ENCODE results near the gene STAB2. TPM values are rescaled to one million over a fixed set of nuclear protein-coding genes. Genes with fewer than 3 reads are reported as not detected.

STAB2 gene
- total RNA-seq, 8 experiments from 2014 or later = 0.21 TPM; not detected in 7

DNA sequence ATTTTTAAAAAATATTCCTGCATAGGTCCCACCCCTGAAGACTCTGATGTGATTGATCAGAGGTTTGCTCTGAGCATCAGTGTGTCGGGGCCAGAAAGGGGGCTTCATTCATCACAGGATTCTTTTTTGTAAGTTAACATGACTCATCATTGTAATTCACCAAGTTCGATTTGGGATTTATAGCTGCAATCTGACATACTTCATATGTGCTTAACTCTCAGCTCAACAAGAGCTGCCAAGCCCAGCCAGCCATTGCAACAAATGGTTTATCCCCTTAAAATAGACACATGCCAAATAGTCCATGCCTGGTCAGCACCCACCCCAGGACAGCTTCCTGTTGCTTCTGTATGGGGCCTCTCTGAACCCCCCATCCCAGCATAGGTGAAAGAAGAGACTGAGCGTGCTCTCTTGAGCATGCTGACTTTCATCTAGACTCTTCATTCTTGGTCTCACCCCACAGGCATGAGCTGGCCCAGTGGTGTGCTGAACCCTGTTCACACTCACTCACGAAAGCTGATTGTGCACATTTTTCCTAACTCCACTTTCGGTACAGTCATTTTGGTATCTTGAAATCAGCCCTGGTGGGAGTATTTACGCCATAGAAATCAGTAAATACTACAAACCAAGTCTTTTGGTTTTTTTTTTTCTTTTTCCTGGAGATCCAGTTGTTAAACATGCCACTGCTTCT lies 101.4 kb downstream of the STAB2 start:
- peak in 2 of 8 experiments; percentile 28 to 46 for ATAC-seq (replicated peaks in 6 of 8)
- H3K4me1 ChIP-seq (replicated peaks in 1 of 2) = peaks cover 0 to 2% of the 10 kb centered on the region in 2 donors
- H3K4me3 ChIP-seq = no peak overlapping the region
- WGBS, 10 experiments = 0 to 81% (median 62%) methylated on average over 1 to 5 of the region's 6 CpGs; no CpG with 5 or more reads in 3 of the 10 experiments
- H3K27ac ChIP-seq = no peak overlapping the region
- in situ Hi-C loops (cut with MboI; ENCODE audit: low pct_unique_long_range_greater_than_20kb in 2 of 9, low sequenced_read_pairs in 9 of 9, unreplicated experiment in 9 of 9) = no loop called here

DNA sequence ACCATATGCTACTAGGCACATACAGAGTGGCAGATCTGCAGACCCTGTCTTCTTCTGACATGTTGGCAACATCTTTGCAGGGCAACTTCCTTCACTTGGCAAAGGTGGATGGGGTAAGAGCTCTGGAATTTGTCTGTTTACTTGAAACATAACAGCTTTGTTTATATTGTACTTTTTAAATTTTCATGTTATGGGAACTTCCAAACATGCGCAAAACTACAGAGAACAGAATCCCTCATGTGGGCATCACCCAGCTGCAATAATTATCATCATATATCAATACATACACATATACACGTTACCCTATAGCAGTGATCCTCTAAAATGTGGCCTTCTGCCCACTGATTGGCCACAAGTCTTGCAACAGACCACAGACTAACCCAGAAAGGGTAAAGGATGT lies 103.4 kb downstream of the STAB2 start:
- no peak overlapping the region for H3K4me3 ChIP-seq
- 0 to 100% (median 70%) methylated on average over 1 to 2 of the region's 2 CpGs; no CpG with 5 or more reads in 2 of the 10 experiments for WGBS, 10 experiments
- peaks cover 0 to 2% of the 10 kb centered on the region in 2 donors for H3K4me1 ChIP-seq (replicated peaks in 1 of 2)
- ATAC-seq (replicated peaks in 6 of 8) = no peak
- in situ Hi-C loops (cut with MboI; ENCODE audit: low pct_unique_long_range_greater_than_20kb in 2 of 9, low sequenced_read_pairs in 9 of 9, unreplicated experiment in 9 of 9) = no loop called here
- no peak overlapping the region for H3K27ac ChIP-seq

DNA sequence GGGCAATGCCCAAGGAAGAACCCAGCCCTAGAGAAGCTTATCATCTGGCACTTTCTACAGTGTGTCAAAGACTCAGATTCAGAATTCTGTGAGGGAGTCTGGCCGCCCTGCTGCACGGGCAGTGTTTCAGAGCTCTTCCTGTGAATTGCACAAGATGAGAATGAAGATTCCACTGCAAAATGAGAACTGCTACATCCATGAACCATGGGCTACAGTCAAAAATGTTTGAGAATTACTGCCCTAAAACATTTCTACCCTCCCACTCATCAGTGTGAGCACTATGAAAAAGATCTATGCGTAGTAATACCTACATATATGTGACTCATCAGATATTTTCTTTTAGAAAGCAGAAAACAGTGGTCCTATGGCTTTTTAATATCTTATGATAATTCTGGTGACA lies 104.0 kb downstream of the STAB2 start:
- H3K4me1 ChIP-seq (replicated peaks in 1 of 2) = peaks cover 0 to 2% of the 10 kb centered on the region in 2 donors
- no peak overlapping the region for H3K27ac ChIP-seq
- no peak overlapping the region for H3K4me3 ChIP-seq
- in situ Hi-C loops (cut with MboI; ENCODE audit: low pct_unique_long_range_greater_than_20kb in 2 of 9, low sequenced_read_pairs in 9 of 9, unreplicated experiment in 9 of 9) = no loop called here
- WGBS, 10 experiments = 20 to 100% (median 77%) methylated on average over 1 to 3 of the region's 3 CpGs; no CpG with 5 or more reads in 3 of the 10 experiments
- ATAC-seq (replicated peaks in 6 of 8) = no peak

DNA sequence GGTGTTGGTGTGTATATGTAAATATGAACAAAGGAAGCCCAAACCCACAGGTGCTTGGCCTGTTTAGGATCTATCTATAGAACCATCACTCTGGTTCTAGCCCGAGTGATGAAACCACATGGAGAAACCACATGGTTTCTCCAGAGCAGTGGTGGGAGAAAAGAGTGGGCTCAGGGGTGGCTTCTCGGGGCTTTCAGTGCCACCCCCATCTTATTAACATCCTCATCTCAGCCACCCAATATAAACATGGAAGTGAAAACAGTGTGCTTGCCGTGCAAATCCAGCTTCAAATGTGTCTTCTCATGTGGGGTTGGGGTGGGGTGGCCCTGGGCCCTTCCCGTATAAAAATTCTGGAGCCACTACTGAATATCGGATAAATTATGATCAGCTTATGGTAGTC lies 109.0 kb downstream of the STAB2 start:
- no peak for ATAC-seq (replicated peaks in 6 of 8)
- peaks cover 0 to 2% of the 10 kb centered on the region in 2 donors for H3K4me1 ChIP-seq (replicated peaks in 1 of 2)
- in situ Hi-C loops (cut with MboI; ENCODE audit: low pct_unique_long_range_greater_than_20kb in 2 of 9, low sequenced_read_pairs in 9 of 9, unreplicated experiment in 9 of 9) = no loop called here
- H3K4me3 ChIP-seq = no peak overlapping the region
- WGBS, 10 experiments = 20 to 100% (median 68%) methylated on average over 1 to 4 of the region's 5 CpGs; no CpG with 5 or more reads in 4 of the 10 experiments
- H3K27ac ChIP-seq = no peak overlapping the region

DNA sequence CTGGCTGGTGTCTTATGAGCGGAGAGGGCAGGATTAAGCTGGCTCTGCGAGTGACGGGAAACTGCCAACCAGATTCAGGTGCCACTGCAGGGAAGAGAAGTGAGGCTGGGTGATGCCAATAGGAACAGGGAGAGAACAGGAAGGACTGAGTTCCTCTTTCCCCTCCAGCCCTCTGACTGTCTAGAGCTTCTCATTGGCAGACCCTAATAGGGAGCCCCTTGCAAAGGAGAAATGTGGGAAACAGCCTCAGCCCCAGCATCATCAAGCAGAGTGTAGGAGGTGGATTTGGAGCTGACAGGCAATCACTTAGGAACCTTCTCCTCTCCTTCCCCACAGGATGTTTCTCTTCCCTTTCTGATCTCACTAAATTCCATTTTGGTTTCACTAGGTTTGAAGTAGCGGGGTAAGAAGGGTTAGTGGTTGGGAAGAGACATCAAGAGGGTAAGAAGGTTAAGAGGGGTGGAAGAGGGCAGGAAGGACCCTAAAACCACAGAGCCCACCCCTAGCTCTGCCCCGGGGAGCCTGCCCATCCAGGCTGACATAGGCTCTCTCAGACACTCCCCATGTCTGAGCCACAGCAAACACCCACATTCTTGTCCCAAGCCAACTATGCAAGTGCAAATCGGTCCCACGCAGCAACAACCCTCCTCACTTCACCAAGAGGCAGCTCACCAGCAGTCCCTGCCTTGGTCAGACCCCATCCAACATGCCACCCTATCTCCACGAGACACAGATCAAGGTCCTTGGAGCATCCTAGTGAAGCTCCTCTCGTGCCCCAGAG lies 111.1 kb downstream of the STAB2 start:
- WGBS, 10 experiments = 0 to 81% (median 60%) methylated on average over 1 to 5 of the region's 9 CpGs; no CpG with 5 or more reads in 4 of the 10 experiments
- no peak for ATAC-seq (replicated peaks in 6 of 8)

DNA sequence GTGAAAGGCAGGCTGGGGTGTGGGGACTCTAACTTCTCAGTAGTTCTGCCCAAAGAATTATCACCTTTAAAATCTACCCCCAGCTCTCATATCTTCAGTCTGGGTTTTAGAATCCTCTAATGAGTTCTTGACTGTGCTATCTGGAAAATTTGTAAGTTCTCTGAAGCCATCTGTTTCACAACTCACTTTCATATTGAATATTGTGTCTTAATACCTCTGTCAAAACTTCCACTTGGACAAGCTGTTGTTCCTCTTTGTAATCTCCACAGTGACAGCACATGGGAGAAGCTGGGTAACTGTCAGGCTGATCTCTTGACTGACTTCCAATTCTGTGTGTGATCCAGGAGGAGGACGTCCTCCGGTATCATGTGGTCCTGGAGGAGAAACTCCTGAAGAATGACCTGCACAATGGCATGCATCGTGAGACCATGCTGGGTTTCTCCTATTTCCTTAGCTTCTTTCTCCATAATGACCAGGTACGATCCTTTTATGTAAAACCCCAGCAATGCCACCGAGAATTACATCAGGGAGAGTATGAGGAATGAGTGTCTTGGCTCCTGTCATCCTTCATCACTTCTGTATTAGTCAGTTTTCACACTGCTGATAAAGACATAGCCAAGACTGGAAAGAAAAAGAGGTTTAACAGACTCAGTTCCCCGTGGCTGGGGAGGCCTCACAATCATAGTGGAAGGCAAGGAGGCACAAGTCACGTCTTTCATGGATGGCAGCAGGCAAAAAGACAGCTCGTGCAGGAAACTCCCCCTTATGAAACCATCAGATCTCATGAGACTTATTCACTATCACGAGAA lies 111.9 kb downstream of the STAB2 start:
- in situ Hi-C loops (cut with MboI; ENCODE audit: low pct_unique_long_range_greater_than_20kb in 2 of 9, low sequenced_read_pairs in 9 of 9, unreplicated experiment in 9 of 9) = no loop called here
- Histone ChIP-seq H3K27ac (no peak overlapping the region), H3K4me3 (no peak overlapping the region), H3K4me1 (replicated peaks in 1 of 2) (no peaks in the 10 kb centered on the region)
- WGBS, 10 experiments = 0 to 92% (median 74%) methylated on average over 1 to 9 of the region's 9 CpGs; no CpG with 5 or more reads in 3 of the 10 experiments
- no peak for ATAC-seq (replicated peaks in 6 of 8)

More for the DNA sequence above, 111.1 kb downstream of the STAB2 start:
- Histone ChIP-seq H3K4me1 (replicated peaks in 1 of 2) (no peaks in the 10 kb centered on the region), H3K27ac (no peak overlapping the region), H3K4me3 (no peak overlapping the region)
- in situ Hi-C loops (cut with MboI; ENCODE audit: low pct_unique_long_range_greater_than_20kb in 2 of 9, low sequenced_read_pairs in 9 of 9, unreplicated experiment in 9 of 9) = no loop called here

DNA sequence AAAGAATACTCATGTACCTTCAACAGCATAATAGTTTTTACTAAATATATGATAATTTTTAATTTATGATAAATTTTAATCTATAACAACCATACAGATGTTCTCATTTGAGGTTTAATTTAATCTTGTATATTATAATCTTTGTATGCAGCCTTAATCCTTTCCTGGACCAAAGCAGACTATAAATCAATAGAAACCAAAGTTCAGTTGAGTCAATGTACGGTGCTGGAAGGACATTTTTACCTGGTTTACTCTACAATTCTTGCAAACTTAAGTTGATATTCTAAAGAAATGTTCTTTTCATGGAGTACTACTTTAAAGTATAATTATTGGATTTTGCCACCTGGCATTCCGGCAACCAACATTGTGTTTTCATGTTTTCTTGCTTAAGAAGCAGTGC lies 118.0 kb downstream of the STAB2 start:
- no peak overlapping the region for H3K27ac ChIP-seq
- 17 to 100% (median 75%) methylated on average over 1 to 2 of the region's 2 CpGs; no CpG with 5 or more reads in 1 of the 10 experiments for WGBS, 10 experiments
- ATAC-seq (replicated peaks in 6 of 8) = no peak
- in situ Hi-C loops (cut with MboI; ENCODE audit: low pct_unique_long_range_greater_than_20kb in 2 of 9, low sequenced_read_pairs in 9 of 9, unreplicated experiment in 9 of 9) = no loop called here
- H3K4me1 ChIP-seq (replicated peaks in 1 of 2) = no peaks in the 10 kb centered on the region
- H3K4me3 ChIP-seq = no peak overlapping the region

DNA sequence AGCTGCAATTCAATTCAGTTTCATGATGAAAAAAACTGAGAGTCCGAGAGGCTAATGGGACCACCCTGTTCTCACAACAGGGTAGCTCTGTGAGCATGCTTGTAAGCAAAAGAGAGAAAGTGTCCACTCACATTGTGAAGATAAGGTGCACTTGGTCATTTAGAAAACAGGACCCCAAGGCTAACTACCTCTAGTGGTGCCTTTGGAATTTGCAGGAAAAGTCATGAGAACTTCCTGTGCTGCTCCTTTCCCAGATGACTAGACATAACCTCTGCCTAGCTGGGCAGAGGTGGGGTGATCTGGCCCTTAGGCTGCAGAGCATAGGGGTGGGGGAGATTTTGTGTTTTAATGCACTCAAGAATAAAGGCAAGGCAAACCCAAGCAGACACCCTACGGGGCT lies 118.9 kb downstream of the STAB2 start:
- in situ Hi-C loops (cut with MboI; ENCODE audit: low pct_unique_long_range_greater_than_20kb in 2 of 9, low sequenced_read_pairs in 9 of 9, unreplicated experiment in 9 of 9) = no loop called here
- WGBS, 10 experiments = 71 to 86% (median 84%) methylated on average over 1 of the region's 2 CpGs; no CpG with 5 or more reads in 4 of the 10 experiments
- no peak for ATAC-seq (replicated peaks in 6 of 8)

DNA sequence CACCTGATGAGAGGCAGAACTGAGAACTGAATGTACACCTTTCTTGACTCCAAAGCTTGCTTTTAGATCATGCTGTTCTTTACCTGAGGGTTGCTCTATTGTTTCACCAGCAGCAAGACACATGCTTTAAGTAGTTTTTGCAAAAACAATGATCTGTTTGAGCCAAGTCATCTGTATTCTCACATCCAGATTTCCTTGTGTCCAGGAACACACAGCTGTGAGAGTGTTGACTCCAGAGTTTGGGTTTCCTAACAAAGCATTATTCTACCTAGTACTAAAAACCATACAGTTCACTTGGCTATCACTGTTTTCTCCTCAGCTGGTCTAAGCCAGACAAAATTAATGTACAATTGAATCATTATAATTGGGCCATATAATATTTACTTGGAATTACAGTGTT lies 120.4 kb downstream of the STAB2 start:
- in situ Hi-C loops (cut with MboI; ENCODE audit: low pct_unique_long_range_greater_than_20kb in 2 of 9, low sequenced_read_pairs in 9 of 9, unreplicated experiment in 9 of 9) = no loop called here
- H3K4me1 ChIP-seq (replicated peaks in 1 of 2) = no peaks in the 10 kb centered on the region
- ATAC-seq (replicated peaks in 6 of 8) = no peak
- no peak overlapping the region for H3K4me3 ChIP-seq
- no peak overlapping the region for H3K27ac ChIP-seq

More for the DNA sequence above, 118.9 kb downstream of the STAB2 start:
- H3K4me3 ChIP-seq = no peak overlapping the region
- no peaks in the 10 kb centered on the region for H3K4me1 ChIP-seq (replicated peaks in 1 of 2)
- H3K27ac ChIP-seq = no peak overlapping the region

DNA sequence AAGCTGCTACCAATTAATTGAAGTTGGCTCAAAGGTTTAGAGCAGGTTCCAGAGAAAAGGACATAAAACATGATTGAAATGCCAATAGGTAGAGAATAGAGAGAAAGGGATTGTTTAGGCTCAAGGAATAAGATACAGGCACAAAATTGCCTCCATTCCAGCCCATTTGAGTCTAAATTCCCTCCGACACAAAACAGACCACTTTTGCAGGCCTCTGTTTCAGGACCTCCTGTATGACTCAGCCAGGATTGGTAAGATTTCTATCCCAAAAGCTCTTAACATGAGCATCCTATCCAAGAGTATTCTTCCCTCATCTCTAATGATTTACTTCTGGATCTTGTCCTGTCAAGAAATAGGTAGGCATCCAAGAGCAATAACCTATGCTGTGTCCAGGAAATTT lies 123.5 kb downstream of the STAB2 start:
- in situ Hi-C loops (cut with MboI; ENCODE audit: low pct_unique_long_range_greater_than_20kb in 2 of 9, low sequenced_read_pairs in 9 of 9, unreplicated experiment in 9 of 9) = no loop called here
- WGBS, 10 experiments = 0 to 100% (median 90%) methylated on average over 1 of the region's 1 CpG; no CpG with 5 or more reads in 6 of the 10 experiments
- Histone ChIP-seq H3K27ac (no peak overlapping the region), H3K4me3 (no peak overlapping the region), H3K4me1 (replicated peaks in 1 of 2) (no peaks in the 10 kb centered on the region)
- no peak for ATAC-seq (replicated peaks in 6 of 8)

DNA sequence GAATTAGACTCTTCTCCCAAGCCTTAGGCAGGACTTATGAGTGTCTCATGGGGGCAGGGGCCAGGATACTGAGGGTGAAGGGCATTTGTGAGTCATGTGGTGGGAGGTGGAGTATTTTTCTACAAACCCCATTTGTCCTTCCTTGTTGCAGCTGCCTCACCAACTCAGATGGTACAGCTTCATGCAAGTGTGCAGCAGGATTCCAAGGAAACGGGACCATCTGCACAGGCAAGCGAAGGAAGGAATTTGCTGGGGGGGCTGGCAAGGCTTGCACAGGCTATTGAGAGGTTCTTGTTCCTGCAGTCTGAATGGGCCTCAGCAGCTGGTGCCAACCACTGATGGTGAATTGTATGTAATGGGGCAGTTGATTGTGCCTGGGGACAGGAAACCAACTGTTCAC lies 125.1 kb downstream of the STAB2 start:
- in situ Hi-C loops (cut with MboI; ENCODE audit: low pct_unique_long_range_greater_than_20kb in 2 of 9, low sequenced_read_pairs in 9 of 9, unreplicated experiment in 9 of 9) = no loop called here

DNA sequence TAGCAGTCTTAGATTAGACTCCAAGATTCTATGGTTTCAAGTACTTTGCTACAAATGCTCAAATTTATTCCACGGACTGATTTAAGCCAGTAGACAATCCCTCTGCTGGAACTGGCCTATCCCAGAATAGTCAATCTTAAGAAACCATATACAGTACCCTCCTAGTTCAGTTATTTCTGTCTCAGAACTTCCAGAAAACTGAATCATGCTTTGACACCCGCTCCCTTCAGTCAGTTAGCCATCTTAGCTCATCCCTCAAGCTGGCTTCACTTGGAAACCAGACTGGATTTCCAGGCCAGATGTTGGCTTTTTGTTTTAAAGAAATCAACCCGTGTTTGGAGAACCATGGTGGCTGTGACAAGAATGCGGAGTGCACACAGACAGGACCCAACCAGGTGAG lies 128.4 kb downstream of the STAB2 start:
- in situ Hi-C loops (cut with MboI; ENCODE audit: low pct_unique_long_range_greater_than_20kb in 2 of 9, low sequenced_read_pairs in 9 of 9, unreplicated experiment in 9 of 9) = no loop called here
- 0 to 88% (median 70%) methylated on average over 1 to 4 of the region's 4 CpGs for WGBS, 10 experiments
- ATAC-seq (replicated peaks in 6 of 8) = no peak

More for the DNA sequence above, 125.1 kb downstream of the STAB2 start:
- Histone ChIP-seq H3K27ac (no peak overlapping the region), H3K4me3 (no peak overlapping the region), H3K4me1 (replicated peaks in 1 of 2) (no peaks in the 10 kb centered on the region)
- 50 to 83% methylated on average over 1 to 2 of the region's 2 CpGs; no CpG with 5 or more reads in 8 of the 10 experiments for WGBS, 10 experiments
- peak in 1 of 8 experiments; percentile 57 for ATAC-seq (replicated peaks in 6 of 8)

More for the DNA sequence above, 128.4 kb downstream of the STAB2 start:
- no peaks in the 10 kb centered on the region for H3K4me1 ChIP-seq (replicated peaks in 1 of 2)
- H3K4me3 ChIP-seq = no peak overlapping the region
- no peak overlapping the region for H3K27ac ChIP-seq

All from motor neuron (in vitro differentiated cells).